SK-N-SH (cell line): ENCODE measurements around the gene HPX.

Source experiments
- EZH2phosphoT487 ChIP-seq: fragments of 200-600 bp; sonication (generic); IDR thresholded peaks from 2 replicates; pipeline ENCODE4 v1.6.1; 2017; ENCODE audit warnings: low read depth, mixed run types, mild to moderate bottlenecking, antibody characterized with exemption, moderate library complexity, borderline replicate concordance
- POLR2AphosphoS5 ChIP-seq: IDR thresholded peaks from 2 replicates; pipeline ENCODE4 v1.6.1; 2012; ENCODE audit warnings: low read depth, low read length
- RAD21 ChIP-seq: IDR thresholded peaks from 2 replicates; pipeline ENCODE4 v1.6.1; 2012; ENCODE audit warnings: mild to moderate bottlenecking, low read length
- REST ChIP-seq: IDR thresholded peaks from 2 replicates; pipeline ENCODE4 v1.6.1; 2012; ENCODE audit warnings: mild to moderate bottlenecking, low read depth, low read length, moderate library complexity
- RFX5 ChIP-seq: IDR thresholded peaks from 2 replicates; pipeline ENCODE4 v1.6.1; 2012; ENCODE audit warnings: mild to moderate bottlenecking, improper control_type of control experiment, low read length
- SMC3 ChIP-seq: IDR thresholded peaks from 2 replicates; pipeline ENCODE4 v1.6.1; 2012; ENCODE audit warnings: low read depth, low read length, improper control_type of control experiment
- TAF1 ChIP-seq: IDR thresholded peaks from 2 replicates; pipeline ENCODE4 v1.6.1; 2012; ENCODE audit warnings: low read depth, mild to moderate bottlenecking, low read length, moderate library complexity, borderline replicate concordance
- YY1 ChIP-seq: IDR thresholded peaks from 2 replicates; pipeline ENCODE4 v1.4.0; 2012; ENCODE audit warnings: low read depth, mild to moderate bottlenecking
- TF ChIP-seq, protein P1 (sequence below): fragments of 200-600 bp; sonication (generic); IDR thresholded peaks from 2 replicates; pipeline ENCODE4 v1.6.1; 2017; ENCODE audit warnings: antibody characterized with exemption, mild to moderate bottlenecking, moderate library complexity
- TF ChIP-seq, protein P2 (sequence below): IDR thresholded peaks from 2 replicates; pipeline ENCODE4 v1.4.0; 2012; ENCODE audit warnings: low read depth, borderline replicate concordance

- TF ChIP-seq, protein P1, sequence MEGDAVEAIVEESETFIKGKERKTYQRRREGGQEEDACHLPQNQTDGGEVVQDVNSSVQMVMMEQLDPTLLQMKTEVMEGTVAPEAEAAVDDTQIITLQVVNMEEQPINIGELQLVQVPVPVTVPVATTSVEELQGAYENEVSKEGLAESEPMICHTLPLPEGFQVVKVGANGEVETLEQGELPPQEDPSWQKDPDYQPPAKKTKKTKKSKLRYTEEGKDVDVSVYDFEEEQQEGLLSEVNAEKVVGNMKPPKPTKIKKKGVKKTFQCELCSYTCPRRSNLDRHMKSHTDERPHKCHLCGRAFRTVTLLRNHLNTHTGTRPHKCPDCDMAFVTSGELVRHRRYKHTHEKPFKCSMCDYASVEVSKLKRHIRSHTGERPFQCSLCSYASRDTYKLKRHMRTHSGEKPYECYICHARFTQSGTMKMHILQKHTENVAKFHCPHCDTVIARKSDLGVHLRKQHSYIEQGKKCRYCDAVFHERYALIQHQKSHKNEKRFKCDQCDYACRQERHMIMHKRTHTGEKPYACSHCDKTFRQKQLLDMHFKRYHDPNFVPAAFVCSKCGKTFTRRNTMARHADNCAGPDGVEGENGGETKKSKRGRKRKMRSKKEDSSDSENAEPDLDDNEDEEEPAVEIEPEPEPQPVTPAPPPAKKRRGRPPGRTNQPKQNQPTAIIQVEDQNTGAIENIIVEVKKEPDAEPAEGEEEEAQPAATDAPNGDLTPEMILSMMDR = no peak
- TF ChIP-seq SMC3 (no peak), POLR2AphosphoS5 (no peak), RAD21 (no peak), EZH2phosphoT487 (no peak), YY1 (no peak), REST (no peak), RFX5 (no peak), TAF1 (no peak)
- TF ChIP-seq, protein P2, sequence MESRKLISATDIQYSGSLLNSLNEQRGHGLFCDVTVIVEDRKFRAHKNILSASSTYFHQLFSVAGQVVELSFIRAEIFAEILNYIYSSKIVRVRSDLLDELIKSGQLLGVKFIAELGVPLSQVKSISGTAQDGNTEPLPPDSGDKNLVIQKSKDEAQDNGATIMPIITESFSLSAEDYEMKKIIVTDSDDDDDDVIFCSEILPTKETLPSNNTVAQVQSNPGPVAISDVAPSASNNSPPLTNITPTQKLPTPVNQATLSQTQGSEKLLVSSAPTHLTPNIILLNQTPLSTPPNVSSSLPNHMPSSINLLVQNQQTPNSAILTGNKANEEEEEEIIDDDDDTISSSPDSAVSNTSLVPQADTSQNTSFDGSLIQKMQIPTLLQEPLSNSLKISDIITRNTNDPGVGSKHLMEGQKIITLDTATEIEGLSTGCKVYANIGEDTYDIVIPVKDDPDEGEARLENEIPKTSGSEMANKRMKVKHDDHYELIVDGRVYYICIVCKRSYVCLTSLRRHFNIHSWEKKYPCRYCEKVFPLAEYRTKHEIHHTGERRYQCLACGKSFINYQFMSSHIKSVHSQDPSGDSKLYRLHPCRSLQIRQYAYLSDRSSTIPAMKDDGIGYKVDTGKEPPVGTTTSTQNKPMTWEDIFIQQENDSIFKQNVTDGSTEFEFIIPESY = no peak
Measured at GRCh38 chr11:6395470-6396060, 45.2 kb downstream of the HPX start.
